ENCODE measurements around the gene ADAMTSL2. TPM values are rescaled to one million over a fixed set of nuclear protein-coding genes. Genes with fewer than 3 reads are reported as not detected.

The ADAMTSL2 gene
- total and polyA plus RNA-seq, 5 donors from 2014 or later: not detected

- DNase-seq (no peak), ATAC-seq (ENCODE audit: low read depth in 2 of 2) (no peak)
- Histone ChIP-seq H3K27me3 (ENCODE audit: control insufficient read depth, insufficient read depth, low read length) (no peaks in the 10 kb centered on the region), H3K4me3 (ENCODE audit: low read depth, low read length) (no peak overlapping the region), H3K36me3 (ENCODE audit: control insufficient read depth, insufficient read depth, low read length) (no peaks in the 10 kb centered on the region), H3K9me3 (ENCODE audit: control insufficient read depth in 2 of 2, low read length in 2 of 2) (peaks cover 14 to 23% of the 10 kb centered on the region in 2 experiments), H3K4me1 (ENCODE audit: control insufficient read depth, insufficient read depth, low read length, poor library complexity, severe bottlenecking) (no peaks in the 10 kb centered on the region), H3K27ac (ENCODE audit: insufficient read depth, low read length, poor library complexity, severe bottlenecking) (no peak overlapping the region)
- H3K36me3 Mint-ChIP-seq: no peaks in the 10 kb centered on the region
- H3K27me3 Mint-ChIP-seq: peaks cover 4% of the 10 kb centered on the region
- no peak overlapping the region for H3K4me3 Mint-ChIP-seq
- no peak overlapping the region for H3K27ac Mint-ChIP-seq
- peaks cover 1 to 11% (median 7%) of the 10 kb centered on the region in 7 donors for H3K9me3 Mint-ChIP-seq
- H3K4me1 Mint-ChIP-seq: no peaks in the 10 kb centered on the region
Observed at GRCh38 chr9:133597316-133597957, 62.9 kb downstream of the ADAMTSL2 start.

- Mint-ChIP-seq H3K4me1 (no peaks in the 10 kb centered on the region), H3K9me3 (peaks cover 1 to 12% (median 7%) of the 10 kb centered on the region in 7 donors), H3K27me3 (peaks cover 4% of the 10 kb centered on the region), H3K36me3 (no peaks in the 10 kb centered on the region), H3K4me3 (no peak overlapping the region), H3K27ac (no peak overlapping the region)
- Histone ChIP-seq H3K36me3 (ENCODE audit: control insufficient read depth, insufficient read depth, low read length) (no peaks in the 10 kb centered on the region), H3K27ac (ENCODE audit: insufficient read depth, low read length, poor library complexity, severe bottlenecking) (no peak overlapping the region), H3K4me1 (ENCODE audit: control insufficient read depth, insufficient read depth, low read length, poor library complexity, severe bottlenecking) (no peaks in the 10 kb centered on the region), H3K9me3 (ENCODE audit: control insufficient read depth in 2 of 2, low read length in 2 of 2) (peaks cover 14 to 23% of the 10 kb centered on the region in 2 experiments), H3K27me3 (ENCODE audit: control insufficient read depth, insufficient read depth, low read length) (no peaks in the 10 kb centered on the region), H3K4me3 (ENCODE audit: low read depth, low read length) (no peak overlapping the region)
- DNase-seq (no peak), ATAC-seq (ENCODE audit: low read depth in 2 of 2) (no peak)
Observed at GRCh38 chr9:133598978-133599377, 64.5 kb downstream of the ADAMTSL2 start.

- Histone ChIP-seq H3K36me3 (ENCODE audit: control insufficient read depth, insufficient read depth, low read length) (no peaks in the 10 kb centered on the region), H3K27ac (ENCODE audit: insufficient read depth, low read length, poor library complexity, severe bottlenecking) (no peak overlapping the region), H3K9me3 (ENCODE audit: control insufficient read depth in 2 of 2, low read length in 2 of 2) (peaks cover 14 to 23% of the 10 kb centered on the region in 2 experiments), H3K27me3 (ENCODE audit: control insufficient read depth, insufficient read depth, low read length) (no peaks in the 10 kb centered on the region), H3K4me1 (ENCODE audit: control insufficient read depth, insufficient read depth, low read length, poor library complexity, severe bottlenecking) (no peaks in the 10 kb centered on the region), H3K4me3 (ENCODE audit: low read depth, low read length) (no peak overlapping the region)
- Mint-ChIP-seq H3K27ac (no peak overlapping the region), H3K4me3 (no peak overlapping the region), H3K36me3 (no peaks in the 10 kb centered on the region), H3K9me3 (peaks cover 1 to 12% (median 7%) of the 10 kb centered on the region in 7 donors), H3K27me3 (peaks cover 6% of the 10 kb centered on the region), H3K4me1 (peaks cover 0 to 3% (median 0%) of the 10 kb centered on the region in 4 donors)
- ATAC-seq (ENCODE audit: low read depth in 2 of 2) (no peak), DNase-seq (no peak)
Observed at GRCh38 chr9:133599470-133600173, 65.1 kb downstream of the ADAMTSL2 start.

GRCh38 chr9:133600739-133601138, 66.2 kb downstream of the ADAMTSL2 start:
- no peak overlapping the region for H3K27ac Mint-ChIP-seq
- H3K4me3 ChIP-seq (ENCODE audit: low read depth, low read length): no peak overlapping the region
- peaks cover 0 to 3% (median 0%) of the 10 kb centered on the region in 4 donors for H3K4me1 Mint-ChIP-seq
- ATAC-seq (ENCODE audit: low read depth in 2 of 2) (no peak), DNase-seq (no peak)
- no peaks in the 10 kb centered on the region for H3K4me1 ChIP-seq (ENCODE audit: control insufficient read depth, insufficient read depth, low read length, poor library complexity, severe bottlenecking)
- H3K27me3 ChIP-seq (ENCODE audit: control insufficient read depth, insufficient read depth, low read length): no peaks in the 10 kb centered on the region
- peaks cover 1 to 12% (median 7%) of the 10 kb centered on the region in 7 donors for H3K9me3 Mint-ChIP-seq
- no peak overlapping the region for H3K4me3 Mint-ChIP-seq
- H3K36me3 ChIP-seq (ENCODE audit: control insufficient read depth, insufficient read depth, low read length): no peaks in the 10 kb centered on the region
- peaks cover 8% of the 10 kb centered on the region for H3K27me3 Mint-ChIP-seq
- peaks cover 14 to 23% of the 10 kb centered on the region in 2 experiments for H3K9me3 ChIP-seq (ENCODE audit: control insufficient read depth in 2 of 2, low read length in 2 of 2)
- no peak overlapping the region for H3K27ac ChIP-seq (ENCODE audit: insufficient read depth, low read length, poor library complexity, severe bottlenecking)
- no peaks in the 10 kb centered on the region for H3K36me3 Mint-ChIP-seq

GRCh38 chr9:133601746-133602145, 67.2 kb downstream of the ADAMTSL2 start:
- Histone ChIP-seq H3K4me3 (ENCODE audit: low read depth, low read length) (no peak overlapping the region), H3K27me3 (ENCODE audit: control insufficient read depth, insufficient read depth, low read length) (no peaks in the 10 kb centered on the region), H3K4me1 (ENCODE audit: control insufficient read depth, insufficient read depth, low read length, poor library complexity, severe bottlenecking) (no peaks in the 10 kb centered on the region), H3K36me3 (ENCODE audit: control insufficient read depth, insufficient read depth, low read length) (no peaks in the 10 kb centered on the region), H3K27ac (ENCODE audit: insufficient read depth, low read length, poor library complexity, severe bottlenecking) (no peak overlapping the region), H3K9me3 (ENCODE audit: control insufficient read depth in 2 of 2, low read length in 2 of 2) (peaks cover 11 to 14% of the 10 kb centered on the region in 2 experiments)
- Mint-ChIP-seq H3K27me3 (peaks cover 7% of the 10 kb centered on the region), H3K4me3 (no peak overlapping the region), H3K27ac (no peak overlapping the region), H3K36me3 (no peaks in the 10 kb centered on the region), H3K4me1 (peaks cover 0 to 3% (median 0%) of the 10 kb centered on the region in 4 donors), H3K9me3 (peaks cover 1 to 12% (median 7%) of the 10 kb centered on the region in 7 donors)
- ATAC-seq (ENCODE audit: low read depth in 2 of 2) (no peak), DNase-seq (no peak)

- no peak overlapping the region for H3K27ac Mint-ChIP-seq
- H3K9me3 Mint-ChIP-seq: peaks cover 0 to 7% (median 3%) of the 10 kb centered on the region in 7 donors
- peaks cover 0 to 3% (median 0%) of the 10 kb centered on the region in 4 donors for H3K4me1 Mint-ChIP-seq
- Histone ChIP-seq H3K27ac (ENCODE audit: insufficient read depth, low read length, poor library complexity, severe bottlenecking) (no peak overlapping the region), H3K4me3 (ENCODE audit: low read depth, low read length) (no peak overlapping the region), H3K4me1 (ENCODE audit: control insufficient read depth, insufficient read depth, low read length, poor library complexity, severe bottlenecking) (no peaks in the 10 kb centered on the region), H3K27me3 (ENCODE audit: control insufficient read depth, insufficient read depth, low read length) (no peaks in the 10 kb centered on the region), H3K36me3 (ENCODE audit: control insufficient read depth, insufficient read depth, low read length) (no peaks in the 10 kb centered on the region), H3K9me3 (ENCODE audit: control insufficient read depth in 2 of 2, low read length in 2 of 2) (peaks cover 6 to 9% of the 10 kb centered on the region in 2 experiments)
- H3K36me3 Mint-ChIP-seq: no peaks in the 10 kb centered on the region
- H3K27me3 Mint-ChIP-seq: peaks cover 12% of the 10 kb centered on the region
- no peak for DNase-seq
- H3K4me3 Mint-ChIP-seq: no peak overlapping the region
- ATAC-seq (ENCODE audit: low read depth in 2 of 2): no peak
Observed at GRCh38 chr9:133602277-133602676, 67.8 kb downstream of the ADAMTSL2 start.

- peaks cover 0 to 4% (median 0%) of the 10 kb centered on the region in 4 donors for H3K4me1 Mint-ChIP-seq
- no peak for DNase-seq
- no peak overlapping the region for H3K4me3 Mint-ChIP-seq
- H3K36me3 Mint-ChIP-seq: no peaks in the 10 kb centered on the region
- Histone ChIP-seq H3K36me3 (ENCODE audit: control insufficient read depth, insufficient read depth, low read length) (no peaks in the 10 kb centered on the region), H3K4me1 (ENCODE audit: control insufficient read depth, insufficient read depth, low read length, poor library complexity, severe bottlenecking) (no peaks in the 10 kb centered on the region), H3K27ac (ENCODE audit: insufficient read depth, low read length, poor library complexity, severe bottlenecking) (no peak overlapping the region), H3K27me3 (ENCODE audit: control insufficient read depth, insufficient read depth, low read length) (peaks cover 2% of the 10 kb centered on the region), H3K4me3 (ENCODE audit: low read depth, low read length) (no peak overlapping the region), H3K9me3 (ENCODE audit: control insufficient read depth in 2 of 2, low read length in 2 of 2) (no peaks in the 10 kb centered on the region)
- no peak overlapping the region for H3K27ac Mint-ChIP-seq
- no peak for ATAC-seq (ENCODE audit: low read depth in 2 of 2)
- H3K9me3 Mint-ChIP-seq: peaks cover 0 to 4% (median 0%) of the 10 kb centered on the region in 7 donors
- peaks cover 23% of the 10 kb centered on the region for H3K27me3 Mint-ChIP-seq
Observed at GRCh38 chr9:133603135-133603927, 68.8 kb downstream of the ADAMTSL2 start.

Data from CD4-positive, CD25-positive, alpha-beta regulatory T cell (primary cell).